Stimulated activated CD8-positive, alpha-beta memory T cell treated with anti-CD3 and anti-CD28 coated beads, Interleukin-15, amount 100 ng/mL, for 1 hour (primary cell): ENCODE data around the gene C7orf33.

Experiments
- DNase-seq: peaks from one replicate; pipeline ENCODE4 v3.0.0-alpha.2; 2020; ENCODE audit warnings: low read depth

C7orf33 gene

DNA sequence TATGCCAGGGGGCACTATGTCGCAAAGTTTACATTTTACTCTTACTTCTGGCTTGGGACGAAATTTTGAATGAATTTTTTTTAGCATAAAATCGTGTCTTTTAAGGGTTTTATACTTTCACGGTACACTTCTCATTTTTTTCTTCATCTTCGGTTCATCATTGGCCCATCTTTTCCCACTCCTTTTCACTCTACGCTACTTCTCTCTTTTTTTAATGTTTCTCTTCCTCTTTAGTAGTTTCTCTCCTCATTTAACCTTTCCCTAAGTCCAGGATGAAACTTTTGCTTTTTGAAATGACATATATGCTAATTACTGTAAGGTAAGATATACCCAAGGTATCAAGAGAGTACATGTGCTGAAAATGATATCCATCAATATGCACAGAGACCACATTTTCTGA lies 39.5 kb downstream of the C7orf33 start:
- DNase-seq: no peak

DNA sequence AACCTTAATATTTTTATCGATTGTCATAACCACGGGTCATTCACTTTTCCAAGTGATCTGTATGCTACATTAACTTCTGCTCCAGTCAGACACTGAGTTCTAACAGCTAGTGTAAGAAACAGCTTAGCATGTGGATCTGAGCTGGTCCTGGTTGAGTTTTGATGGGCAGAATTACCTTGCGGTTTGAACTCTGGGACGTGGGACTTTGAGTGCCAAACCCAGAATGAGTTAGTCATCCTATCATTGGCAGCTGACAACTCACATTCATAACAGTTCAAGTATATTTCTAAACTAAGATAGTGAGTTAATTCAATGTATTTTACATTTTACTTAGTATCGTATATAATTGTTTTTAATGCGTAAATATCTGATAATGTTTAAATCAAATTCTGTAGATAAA lies 43.2 kb downstream of the C7orf33 start:
- no peak for DNase-seq

DNA sequence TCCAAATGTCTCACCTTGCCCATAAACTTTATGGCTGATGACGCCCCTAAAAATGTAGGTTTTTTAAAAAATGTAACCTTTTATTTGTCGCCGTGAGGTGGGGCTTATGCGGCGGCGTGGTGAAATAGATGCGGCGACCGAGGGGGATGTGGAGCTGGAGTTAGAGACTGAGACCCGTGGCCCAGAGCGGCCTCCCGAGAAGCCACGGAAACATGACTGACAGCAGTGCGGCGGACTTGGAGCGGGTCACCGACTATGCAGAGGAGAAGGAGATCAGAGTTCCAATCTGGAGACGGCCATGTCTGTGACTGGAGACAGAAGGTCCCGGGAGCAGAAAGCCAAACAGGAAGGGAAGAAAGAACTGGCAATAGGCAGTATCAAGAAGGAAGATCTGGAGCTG lies 46.5 kb downstream of the C7orf33 start:
- DNase-seq: no peak

DNA sequence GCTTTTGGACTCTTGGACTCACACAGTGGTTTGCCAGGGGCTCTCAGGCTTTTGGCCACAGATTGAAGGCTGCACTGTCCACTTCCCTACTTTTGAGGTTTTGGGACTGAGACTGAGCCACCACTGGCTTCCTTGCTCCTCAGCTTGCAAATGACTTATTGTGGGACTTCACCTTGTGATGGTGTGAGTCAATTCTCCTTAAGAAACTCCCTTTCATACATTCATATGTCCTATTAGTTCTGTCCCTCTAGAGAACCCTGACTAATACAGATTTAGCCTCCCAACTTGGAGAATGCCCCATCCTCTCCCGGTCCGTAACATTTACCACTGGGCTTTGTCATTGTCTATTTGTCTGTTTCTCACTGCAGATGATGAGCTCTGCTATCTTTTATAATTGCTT lies 55.3 kb downstream of the C7orf33 start:
- DNase-seq: no peak

DNA sequence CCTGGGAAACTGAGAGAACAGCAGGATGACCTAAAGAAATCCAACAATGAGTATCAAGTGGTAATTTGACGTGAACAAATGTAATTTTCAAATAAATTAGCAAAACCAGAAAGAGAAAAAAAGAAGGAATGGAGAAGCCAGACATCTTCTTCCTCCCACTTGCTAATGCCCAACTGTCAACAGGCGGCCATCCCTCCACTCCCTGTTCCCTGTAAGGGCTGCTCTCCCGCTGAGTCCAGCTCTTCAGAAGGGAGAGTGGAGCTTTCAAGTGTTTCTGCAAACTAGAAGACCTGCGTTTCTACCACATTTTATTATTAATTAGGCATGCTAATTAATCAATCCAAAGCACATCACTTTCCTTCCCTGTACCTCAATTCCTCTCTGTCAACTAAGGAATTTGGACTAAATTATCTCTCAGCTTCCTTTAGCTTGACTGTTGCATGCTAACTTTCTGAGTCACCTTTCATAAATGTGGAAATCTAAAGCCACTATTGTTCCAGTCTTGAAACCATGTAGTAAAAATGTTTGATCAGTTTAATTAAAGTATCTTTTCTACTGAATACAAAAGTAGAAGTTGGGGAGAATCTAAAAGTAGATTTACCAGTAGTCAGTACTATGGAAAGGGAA lies 59.8 kb downstream of the C7orf33 start:
- DNase-seq: no peak

DNA sequence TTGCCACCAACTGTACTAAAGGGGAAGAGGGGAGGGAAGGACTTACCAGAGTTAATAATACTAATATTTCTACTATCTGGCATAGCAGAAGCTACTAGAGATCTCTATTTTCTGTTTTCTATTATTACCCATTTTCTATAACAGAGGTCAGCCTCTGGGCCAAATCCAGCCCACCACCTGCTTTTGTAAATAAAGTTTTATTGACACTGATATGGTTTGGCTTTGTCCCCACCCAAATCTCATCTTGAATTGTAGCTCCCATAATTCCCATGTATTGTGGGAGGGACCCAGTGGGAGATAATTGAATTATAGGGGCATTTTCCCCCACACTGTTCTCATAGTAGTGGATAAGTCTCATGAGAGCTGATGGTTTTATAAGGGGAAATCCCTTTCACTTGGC lies 62.2 kb downstream of the C7orf33 start:
- no peak for DNase-seq

DNA sequence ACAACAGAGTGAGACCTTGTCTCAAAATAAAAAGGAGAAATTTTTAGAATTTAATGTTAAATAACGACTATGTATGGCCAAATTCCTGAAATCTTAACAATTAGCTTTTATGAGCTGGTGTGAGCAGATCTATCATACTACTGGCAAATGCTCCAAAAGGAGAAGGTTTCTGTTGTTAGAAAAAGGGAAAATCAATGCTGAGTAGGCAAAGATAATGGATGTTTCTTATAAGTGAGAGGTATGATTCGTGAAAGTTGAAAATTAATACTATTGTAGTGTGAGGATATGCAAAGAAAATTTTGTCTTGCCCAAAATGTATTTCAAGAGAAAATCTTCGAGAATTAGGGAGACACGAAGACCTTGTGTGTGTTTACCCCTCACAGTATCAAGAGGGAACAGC lies 67.4 kb downstream of the C7orf33 start:
- DNase-seq: no peak

DNA sequence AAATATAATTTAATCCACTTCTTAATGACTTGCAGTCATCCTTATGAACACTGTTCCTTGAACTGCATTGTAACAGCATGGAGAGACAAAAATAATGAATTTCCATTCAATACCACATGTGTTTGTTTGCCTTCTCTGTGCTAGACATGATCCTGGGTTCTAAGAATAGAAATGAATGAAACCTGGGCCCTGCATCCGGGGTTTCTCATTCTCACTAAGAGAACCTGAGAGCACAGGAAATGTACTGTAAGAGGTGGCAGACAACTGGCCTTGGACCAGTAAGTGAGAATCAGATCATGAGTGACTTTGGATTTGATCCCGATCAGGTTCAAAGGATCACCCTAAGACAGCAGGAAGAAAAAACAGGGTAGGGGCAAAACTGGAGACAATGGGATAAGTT lies 70.9 kb downstream of the C7orf33 start:
- DNase-seq: no peak

DNA sequence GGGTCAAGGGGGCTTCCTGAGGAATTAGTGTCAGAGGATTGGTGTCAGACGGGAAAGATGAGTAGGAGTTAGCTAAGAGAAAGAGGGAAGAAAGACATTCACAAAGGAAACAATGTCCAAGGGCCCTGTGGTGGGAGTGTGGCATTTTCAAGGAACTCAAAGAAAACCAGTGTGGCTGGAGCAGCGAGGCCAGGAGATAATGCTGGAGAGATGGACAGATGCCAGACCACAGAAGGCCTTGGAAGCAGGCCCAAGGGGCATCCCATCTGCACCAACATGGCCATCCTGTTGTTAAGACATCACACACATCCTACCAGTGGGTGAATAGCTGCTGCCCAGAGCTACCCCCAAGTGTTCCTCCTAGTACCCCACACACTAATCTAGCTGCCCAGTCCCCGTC lies 72.1 kb downstream of the C7orf33 start:
- no peak for DNase-seq

DNA sequence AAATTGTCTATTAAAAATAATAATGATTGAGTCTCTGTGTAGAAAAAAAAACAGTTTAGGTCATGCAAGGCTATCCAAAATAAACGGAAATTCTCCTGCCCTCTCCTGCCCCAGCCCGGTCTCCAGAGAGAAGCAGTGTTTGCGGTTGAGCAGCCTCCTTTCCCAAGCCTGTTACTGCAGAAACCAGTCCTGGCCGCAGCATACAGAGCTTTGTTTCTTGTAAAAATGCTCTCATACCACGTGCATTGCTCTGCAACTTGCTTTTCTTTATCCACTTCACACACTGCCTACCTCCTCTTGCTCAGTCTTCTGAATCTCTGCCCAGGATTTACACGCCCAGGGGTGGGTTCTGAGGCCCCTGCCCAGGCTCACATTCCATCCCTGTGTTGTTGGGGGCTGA lies 73.8 kb downstream of the C7orf33 start:
- no peak for DNase-seq

DNA sequence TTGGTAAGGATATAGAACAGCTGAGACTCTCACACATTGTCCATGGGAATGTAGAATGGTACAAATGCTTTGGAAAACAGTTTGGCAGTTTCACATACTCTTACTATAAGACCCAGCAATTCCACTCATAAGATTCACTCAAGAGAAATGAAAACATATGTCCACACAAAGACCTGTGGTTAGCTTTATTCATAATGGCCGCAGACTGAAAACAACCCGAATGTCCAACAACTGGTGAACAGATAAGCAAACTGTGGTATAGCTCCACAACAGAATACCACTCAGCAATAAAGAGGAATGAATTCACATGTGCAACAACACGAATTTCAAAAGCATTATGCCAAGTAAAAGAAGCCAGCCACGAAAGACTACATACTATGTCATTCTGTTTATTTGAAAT lies 74.7 kb downstream of the C7orf33 start:
- no peak for DNase-seq
